Measurements from ENCODE around the gene CCL3.

GRCh38 chr17:36059406-36059805 is 30.5 kb downstream of the CCL3 start:
- no peak for TF ChIP-seq POLR2AphosphoS5 (IDR thresholded peaks at IDR 0.05; ENCODE audit: insufficient read depth, low read depth, low read length)
- TF ChIP-seq CTCF (IDR thresholded peaks at IDR 0.05; ENCODE audit: extremely low read depth in 1 of 2, insufficient read depth in 1 of 2, low read depth in 1 of 2, low read length in 2 of 2), result no peak
- TF ChIP-seq EZH2 (IDR thresholded peaks at IDR 0.05; ENCODE audit: borderline replicate concordance, low read depth, low read length, severe bottlenecking), result no peak
- no peak for TF ChIP-seq POLR2A (IDR thresholded peaks at IDR 0.05; ENCODE audit: low read depth, low read length)
- TF ChIP-seq, protein P1, sequence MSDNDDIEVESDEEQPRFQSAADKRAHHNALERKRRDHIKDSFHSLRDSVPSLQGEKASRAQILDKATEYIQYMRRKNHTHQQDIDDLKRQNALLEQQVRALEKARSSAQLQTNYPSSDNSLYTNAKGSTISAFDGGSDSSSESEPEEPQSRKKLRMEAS (IDR thresholded peaks at IDR 0.05; ENCODE audit: insufficient read depth, insufficient read length), result no peak
